Ascending aorta (tissue), 2 donors: ENCODE results near the gene CERS3. TPM values are rescaled to one million over a fixed set of nuclear protein-coding genes. Genes with fewer than 3 reads are reported as not detected.

ENCODE experiments used
- DNase-seq, 2 donors: peaks; one replicate each; pipeline ENCODE4 v3.0.0-alpha.2; 2019; ENCODE audit warnings: low spot score in 2 of 2
- H3K27ac ChIP-seq, 2 donors: fragments of 200-600 bp; sonication (generic); one replicate each; pipeline ENCODE4 v1.5.1; 2016 to 2017; ENCODE audit warnings: mild to moderate bottlenecking in 1 of 2
- H3K27me3 ChIP-seq: fragments of 200-600 bp; sonication (generic); one replicate; pipeline ENCODE4 v1.5.1; 2017
- H3K36me3 ChIP-seq, 2 donors: fragments of 200-600 bp; sonication (generic); one replicate each; pipeline ENCODE4 v1.5.1; 2016
- H3K4me1 ChIP-seq, 2 donors: fragments of 200-600 bp; sonication (generic); one replicate each; pipeline ENCODE4 v1.5.1; 2016 to 2017; ENCODE audit warnings: mild to moderate bottlenecking in 1 of 2
- H3K4me3 ChIP-seq, 2 donors: fragments of 200-600 bp; sonication (generic); one replicate each; pipeline ENCODE4 v1.5.1; 2016 to 2017; ENCODE audit warnings: mild to moderate bottlenecking in 1 of 2
- H3K9me3 ChIP-seq, 2 donors: fragments of 200-600 bp; sonication (generic); one replicate each; pipeline ENCODE4 v1.5.1; 2016
- intact Hi-C: fragments of 100-400 bp; cut with DNase I; formaldehyde crosslinking; loops from one replicate; pipeline ENCODE4 v1.15.1; 2023
- total RNA-seq: library from RNA; depleted of rRNA; stranded (reverse); fragments of >200 nt; gene quantifications from one replicate; pipeline ENCODE4 v1.1.0, GENCODE V29; 2016
- TF ChIP-seq, protein P1 (sequence below), 3 experiments: fragments of 200-600 bp in 2 of 3; fragments of 450-650 bp in 1 of 3; sonication (generic) in 2 of 3; IDR thresholded peaks; one replicate each; pipeline ENCODE4 v1.5.1; 2016 to 2019; ENCODE audit warnings: antibody characterized with exemption in 3 of 3, mild to moderate bottlenecking in 1 of 3, moderate library complexity in 1 of 3

Gene CERS3
- total RNA-seq, 1 donor from 2014 or later: not detected

DNA sequence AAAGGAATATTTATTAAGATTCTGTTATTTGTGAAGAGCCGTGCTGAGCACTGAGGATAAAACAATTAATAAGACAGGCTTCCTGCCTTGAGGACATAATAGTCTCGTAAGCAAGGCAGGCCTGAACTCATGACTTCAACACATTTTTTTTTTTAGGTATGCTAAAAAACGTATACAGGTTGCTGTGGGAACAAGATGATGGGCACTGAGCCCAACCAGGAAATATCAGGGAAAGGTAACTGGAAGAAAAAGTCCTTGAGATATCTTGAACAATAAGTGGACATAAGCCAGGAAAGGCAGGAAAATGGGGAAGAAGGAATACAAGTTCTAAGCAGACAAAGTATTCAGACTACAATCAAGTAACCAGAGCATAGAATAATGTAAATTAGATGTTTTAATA is 26.1 kb downstream of the CERS3 start:
- DNase-seq: no peak
- intact Hi-C loops: no loop called here

DNA sequence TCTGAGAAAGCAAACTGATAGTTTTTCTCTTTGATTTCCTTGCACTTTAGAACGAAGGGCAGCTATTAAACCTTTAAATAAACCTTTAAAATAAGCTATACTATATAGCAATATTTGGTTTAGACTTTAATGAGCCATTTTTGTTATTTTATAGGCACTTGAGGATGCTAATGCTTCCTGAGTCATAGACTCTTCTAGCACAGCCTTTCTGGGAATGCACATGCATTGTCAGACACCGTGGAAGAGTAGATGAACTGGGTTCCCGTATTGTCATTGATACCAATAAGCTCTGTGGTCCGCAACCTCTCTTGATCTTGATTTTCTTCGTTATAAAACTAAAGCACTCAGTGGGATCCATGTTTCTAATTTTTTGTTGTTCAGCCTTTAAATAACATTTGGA is 27.6 kb downstream of the CERS3 start:
- intact Hi-C loops: no loop called here
- no peak for DNase-seq
- H3K27ac ChIP-seq: no peak overlapping the region
- H3K27me3 ChIP-seq: no peaks in the 10 kb centered on the region
- H3K4me1 ChIP-seq: no peaks in the 10 kb centered on the region
- TF ChIP-seq, protein P1, sequence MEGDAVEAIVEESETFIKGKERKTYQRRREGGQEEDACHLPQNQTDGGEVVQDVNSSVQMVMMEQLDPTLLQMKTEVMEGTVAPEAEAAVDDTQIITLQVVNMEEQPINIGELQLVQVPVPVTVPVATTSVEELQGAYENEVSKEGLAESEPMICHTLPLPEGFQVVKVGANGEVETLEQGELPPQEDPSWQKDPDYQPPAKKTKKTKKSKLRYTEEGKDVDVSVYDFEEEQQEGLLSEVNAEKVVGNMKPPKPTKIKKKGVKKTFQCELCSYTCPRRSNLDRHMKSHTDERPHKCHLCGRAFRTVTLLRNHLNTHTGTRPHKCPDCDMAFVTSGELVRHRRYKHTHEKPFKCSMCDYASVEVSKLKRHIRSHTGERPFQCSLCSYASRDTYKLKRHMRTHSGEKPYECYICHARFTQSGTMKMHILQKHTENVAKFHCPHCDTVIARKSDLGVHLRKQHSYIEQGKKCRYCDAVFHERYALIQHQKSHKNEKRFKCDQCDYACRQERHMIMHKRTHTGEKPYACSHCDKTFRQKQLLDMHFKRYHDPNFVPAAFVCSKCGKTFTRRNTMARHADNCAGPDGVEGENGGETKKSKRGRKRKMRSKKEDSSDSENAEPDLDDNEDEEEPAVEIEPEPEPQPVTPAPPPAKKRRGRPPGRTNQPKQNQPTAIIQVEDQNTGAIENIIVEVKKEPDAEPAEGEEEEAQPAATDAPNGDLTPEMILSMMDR (IDR thresholded peaks at IDR 0.05): no peak
- no peaks in the 10 kb centered on the region for H3K36me3 ChIP-seq
- no peak overlapping the region for H3K4me3 ChIP-seq
- no peaks in the 10 kb centered on the region for H3K9me3 ChIP-seq

More for the DNA sequence above, 26.1 kb downstream of the CERS3 start:
- no peaks in the 10 kb centered on the region for H3K9me3 ChIP-seq
- no peak overlapping the region for H3K4me3 ChIP-seq
- TF ChIP-seq, protein P1 (IDR thresholded peaks at IDR 0.05): no peak
- no peaks in the 10 kb centered on the region for H3K36me3 ChIP-seq
- no peaks in the 10 kb centered on the region for H3K27me3 ChIP-seq
- no peak overlapping the region for H3K27ac ChIP-seq
- H3K4me1 ChIP-seq: no peaks in the 10 kb centered on the region

DNA sequence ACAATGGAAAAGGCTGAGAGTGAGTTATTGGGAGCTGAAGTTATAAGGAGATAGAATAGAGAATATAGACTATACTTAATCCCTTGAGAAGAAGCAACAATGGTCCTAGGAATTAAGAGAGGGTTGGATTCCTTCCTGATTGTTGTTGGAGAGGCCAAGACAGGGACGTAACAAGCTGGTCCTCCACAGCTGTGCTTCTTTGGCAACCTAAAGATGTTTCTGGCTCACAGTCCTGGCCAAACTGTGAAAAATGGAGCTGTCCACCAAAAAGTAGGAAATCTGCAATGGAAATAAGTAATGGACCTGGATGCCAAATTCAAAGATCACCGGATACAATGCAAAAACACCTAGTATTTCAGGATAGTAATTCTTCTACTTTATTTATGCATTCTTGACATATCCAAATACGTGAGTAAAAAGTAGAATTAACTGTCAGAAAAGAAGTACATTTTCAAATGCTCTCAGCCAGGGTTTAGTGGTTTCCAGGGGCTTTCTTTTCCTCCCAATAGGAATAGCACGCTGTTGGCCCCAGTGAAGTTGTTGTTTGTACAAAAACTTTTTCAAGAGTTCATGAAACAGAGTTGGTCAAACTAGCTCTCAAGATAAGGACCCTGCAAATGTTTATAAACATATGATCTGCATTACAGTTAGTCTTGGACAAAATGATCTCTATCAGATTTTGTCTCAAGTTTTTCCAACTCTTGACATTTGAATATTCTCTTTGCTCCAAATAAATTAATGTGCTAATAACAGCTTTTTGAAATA is 28.3 kb downstream of the CERS3 start:
- Histone ChIP-seq H3K9me3 (no peaks in the 10 kb centered on the region), H3K27me3 (no peaks in the 10 kb centered on the region), H3K4me1 (no peaks in the 10 kb centered on the region), H3K27ac (no peak overlapping the region), H3K36me3 (no peaks in the 10 kb centered on the region), H3K4me3 (no peak overlapping the region)
- TF ChIP-seq, protein P1 (IDR thresholded peaks at IDR 0.05): no peak
- intact Hi-C loops: no loop called here
- DNase-seq: no peak

DNA sequence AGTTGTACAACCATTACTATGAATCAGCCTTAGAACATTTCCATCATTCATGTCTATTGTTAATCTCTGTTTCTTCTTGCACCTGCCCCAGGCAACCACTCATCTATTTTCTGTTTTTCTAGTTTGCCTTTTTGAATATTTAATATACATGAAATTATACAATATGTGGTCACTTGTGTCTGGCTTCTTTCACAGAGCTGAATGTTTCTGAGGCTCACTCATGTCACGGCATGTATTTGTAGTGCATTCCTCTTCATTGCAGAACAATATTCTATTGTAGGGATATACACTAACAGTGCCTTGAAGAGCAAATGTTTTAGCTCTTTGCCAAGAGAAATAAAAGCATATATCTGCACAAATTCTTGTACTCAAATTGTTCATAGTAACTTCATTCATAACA is 32.9 kb downstream of the CERS3 start:
- Histone ChIP-seq H3K4me1 (no peaks in the 10 kb centered on the region), H3K9me3 (no peaks in the 10 kb centered on the region), H3K4me3 (no peak overlapping the region), H3K27me3 (no peaks in the 10 kb centered on the region), H3K27ac (no peak overlapping the region), H3K36me3 (no peaks in the 10 kb centered on the region)
- TF ChIP-seq, protein P1 (IDR thresholded peaks at IDR 0.05): no peak
- no peak for DNase-seq
- intact Hi-C loops: no loop called here

DNA sequence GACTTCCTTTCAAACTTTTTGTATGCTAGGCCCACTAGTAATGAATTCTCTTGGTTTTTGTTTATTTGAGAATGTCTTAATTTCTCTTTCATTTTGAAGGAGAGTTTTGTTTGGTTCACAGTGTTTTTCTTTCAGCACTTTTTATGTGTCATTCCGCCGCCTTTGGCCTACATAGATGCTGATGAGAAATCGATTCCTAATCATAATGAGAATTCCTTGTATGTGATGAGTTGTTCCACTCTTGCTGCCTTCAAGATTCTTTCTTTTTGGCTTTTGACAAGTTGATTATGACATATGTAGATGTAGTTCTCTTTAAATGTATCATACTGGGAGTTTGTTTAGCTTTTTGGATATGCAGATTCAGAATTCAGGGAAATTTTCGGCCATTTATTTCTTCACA is 35.5 kb downstream of the CERS3 start:
- DNase-seq: no peak
- H3K27ac ChIP-seq: no peak overlapping the region
- H3K36me3 ChIP-seq: no peaks in the 10 kb centered on the region
- H3K9me3 ChIP-seq: no peaks in the 10 kb centered on the region
- TF ChIP-seq, protein P1 (IDR thresholded peaks at IDR 0.05): no peak
- intact Hi-C loops: no loop called here
- H3K4me3 ChIP-seq: no peak overlapping the region
- H3K27me3 ChIP-seq: no peaks in the 10 kb centered on the region
- H3K4me1 ChIP-seq: no peaks in the 10 kb centered on the region
